NCI-H1694 treated with DMSO at 0.1 percent for 48 hours (cell line): ENCODE results near the gene AJM1.
A peak's percentile ranks its signal among the peaks of the same experiment; 100 is the strongest.

Experiments used
- DNase-seq: peaks from one replicate; lab custom pipeline; 2025; lab: John Stamatoyannopoulos, UW

Gene AJM1

GRCh38 chr9:136845465-136846260 is 3.4 kb downstream of the AJM1 start:
- DNase-seq = no peak

GRCh38 chr9:136846376-136847087 is 4.3 kb downstream of the AJM1 start:
- no peak for DNase-seq

- peak; percentile 3 for DNase-seq
These were observed 5.0 kb downstream of the AJM1 start for GRCh38 chr9:136847088-136847825.

DNA sequence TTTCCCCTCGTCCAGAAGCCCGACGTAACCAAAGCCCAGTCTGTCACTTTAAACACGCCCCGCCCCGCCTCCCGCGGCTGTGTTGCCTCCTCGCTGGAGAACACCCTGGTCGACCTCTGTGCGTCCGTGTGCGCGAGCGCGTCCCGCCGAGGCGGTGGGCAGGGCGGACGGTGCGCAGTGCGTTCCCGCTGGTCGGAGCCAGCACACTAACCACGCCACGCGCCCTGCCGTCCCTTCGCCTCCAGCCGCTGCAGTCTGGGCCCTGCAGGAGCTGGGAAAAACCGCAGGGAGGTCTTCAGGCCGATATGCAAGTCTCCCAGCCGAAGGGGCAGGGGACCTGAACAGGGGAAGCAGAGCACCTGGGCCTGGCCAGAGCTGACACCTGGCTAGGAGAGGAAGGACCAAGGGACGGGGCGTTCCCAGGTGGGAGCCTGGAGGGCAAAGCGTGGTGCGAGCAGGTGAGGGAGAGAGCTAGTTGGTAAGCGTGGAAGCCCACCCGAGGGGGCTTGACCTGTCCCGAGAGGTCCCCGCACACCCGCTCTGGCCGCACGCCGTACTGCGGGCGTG is 5.6 kb downstream of the AJM1 start:
- no peak for DNase-seq

GRCh38 chr9:136848393-136849037 is 6.2 kb downstream of the AJM1 start:
- DNase-seq = no peak

GRCh38 chr9:136849038-136849959 is 7.0 kb downstream of the AJM1 start, which contains the start of gene PHPT1:
PHPT1 (plus strand) TSS chr9:136849409; CDS start chr9:136849431, 22 bp downstream.
- peak; percentile 96 for DNase-seq

- DNase-seq = no peak
These were observed 7.9 kb downstream of the AJM1 start for GRCh38 chr9:136849960-136850865.

DNA sequence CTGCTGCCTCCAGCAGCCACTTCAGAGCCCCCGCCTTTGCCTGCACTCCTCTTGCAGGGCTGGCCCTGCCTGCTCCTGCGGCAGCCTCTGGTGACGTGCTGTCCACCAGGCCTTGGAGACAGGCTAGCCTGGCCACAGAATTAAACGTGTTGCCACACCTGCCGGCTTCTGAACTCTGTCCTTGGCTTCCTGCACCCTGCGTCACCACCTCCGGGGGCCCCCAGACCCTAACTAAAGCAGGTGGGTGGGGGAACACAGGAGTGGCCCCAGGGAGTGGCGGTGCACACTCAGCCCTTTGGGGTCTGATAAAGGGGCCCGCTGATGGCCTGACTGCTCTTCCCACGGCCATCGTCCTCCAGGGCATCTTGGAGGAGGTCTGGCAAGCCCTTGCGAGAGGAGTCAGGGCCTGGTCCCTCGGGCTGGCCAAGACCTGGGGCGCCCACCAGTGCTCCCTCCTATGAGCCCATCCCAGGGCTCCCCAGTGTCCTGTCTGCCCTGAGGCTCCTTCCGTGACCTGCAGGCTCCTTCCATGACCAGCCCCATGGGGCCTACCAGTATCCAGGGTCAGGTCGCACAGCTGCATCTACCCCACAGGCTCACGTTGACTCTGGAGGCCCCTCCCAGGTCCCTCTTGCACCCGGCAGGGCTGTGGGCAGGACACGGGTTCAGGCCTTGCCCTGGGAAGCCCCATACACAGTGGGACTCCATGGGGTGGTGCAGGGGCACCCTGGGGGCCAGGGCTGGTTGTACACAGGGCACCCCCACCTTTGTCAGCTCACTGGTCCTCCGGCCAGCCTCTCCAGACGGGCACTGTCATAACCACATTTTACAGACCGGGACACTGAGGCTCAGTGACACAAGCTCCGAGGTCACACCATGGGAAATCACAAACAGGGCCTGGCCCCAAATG is 8.8 kb downstream of the AJM1 start:
- DNase-seq = no peak

DNA sequence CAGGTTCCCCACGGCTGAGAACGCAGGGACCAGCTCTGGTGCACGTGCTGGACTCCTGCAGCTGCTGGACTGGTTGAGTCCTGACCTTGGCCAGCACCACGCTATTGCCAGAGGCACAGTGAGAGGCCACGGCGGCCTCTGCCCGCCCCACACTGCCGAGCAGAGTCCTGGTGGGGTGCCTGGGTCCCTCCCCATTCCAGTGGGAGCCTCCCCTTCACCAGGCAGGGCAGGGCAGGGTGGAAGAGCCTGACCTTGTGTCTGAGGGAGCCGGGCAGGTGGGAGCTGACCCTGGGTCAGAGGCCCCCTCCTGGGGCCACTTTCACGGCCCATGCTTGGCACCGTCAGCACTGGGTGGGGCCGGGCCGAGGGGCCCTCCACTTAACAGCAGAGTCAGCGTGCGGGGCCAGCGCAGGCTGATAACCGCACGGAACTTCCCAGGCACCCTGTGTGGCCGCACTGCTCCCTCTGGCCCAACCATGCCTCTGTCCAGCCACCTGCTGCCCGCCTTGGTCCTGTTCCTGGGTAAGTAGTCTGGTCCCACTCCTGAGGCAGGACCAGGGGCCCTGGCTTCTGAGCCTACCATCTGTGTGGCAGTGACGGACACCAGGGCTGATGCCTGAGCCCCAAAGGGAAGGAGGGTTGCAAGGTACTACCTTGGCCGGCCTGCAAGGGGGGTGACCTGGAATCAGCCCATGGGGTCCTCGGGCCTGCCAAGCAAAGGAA is 9.8 kb downstream of the AJM1 start, which contains the start of gene MAMDC4:
Gene MAMDC4 (plus strand): TSS at position 406 of the 723 bp plus-strand sequence. CDS start 71 bp downstream, at position 477.
- no peak for DNase-seq

DNA sequence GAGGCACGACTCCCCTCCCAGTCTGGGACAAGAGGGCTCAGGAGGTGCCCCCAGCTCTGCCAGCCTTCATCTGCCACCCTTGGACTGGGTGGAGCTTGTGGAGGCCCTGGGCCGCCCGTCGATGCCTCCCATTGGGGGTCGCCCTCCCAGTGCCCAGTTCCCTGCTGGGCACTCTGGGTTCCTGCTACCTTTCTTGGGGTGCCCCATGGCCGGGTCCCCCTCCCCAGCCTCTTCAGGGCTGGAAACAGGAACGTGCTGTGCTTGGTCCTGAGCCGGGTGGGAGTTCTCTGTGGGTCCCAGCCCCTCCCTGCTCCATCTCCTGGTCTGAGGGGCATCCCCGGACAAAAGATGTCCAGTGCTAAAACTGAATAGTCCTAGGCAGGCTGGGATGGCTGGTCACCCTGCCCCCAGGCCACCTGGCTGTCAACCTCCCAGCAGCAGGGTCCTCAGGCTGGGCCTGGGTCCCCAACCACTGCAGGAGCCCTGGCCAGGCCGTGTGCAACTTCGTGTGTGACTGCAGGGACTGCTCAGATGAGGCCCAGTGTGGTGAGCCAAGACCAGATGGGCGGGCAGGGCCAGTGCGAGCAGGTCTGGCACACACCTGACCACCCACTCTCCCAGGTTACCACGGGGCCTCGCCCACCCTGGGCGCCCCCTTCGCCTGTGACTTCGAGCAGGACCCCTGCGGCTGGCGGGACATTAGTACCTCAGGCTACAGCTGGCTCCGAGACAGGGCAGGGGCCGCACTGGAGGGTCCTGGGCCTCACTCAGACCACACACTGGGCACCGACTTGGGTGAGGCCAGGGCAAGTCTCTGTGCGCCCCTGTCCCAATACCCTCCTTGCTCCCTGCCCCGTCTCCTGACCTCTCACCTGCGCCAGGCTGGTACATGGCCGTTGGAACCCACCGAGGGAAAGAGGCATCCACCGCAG is 10.7 kb downstream of the AJM1 start:
- DNase-seq = no peak

GRCh38 chr9:136853596-136854112 is 11.4 kb downstream of the AJM1 start:
- no peak for DNase-seq

DNA sequence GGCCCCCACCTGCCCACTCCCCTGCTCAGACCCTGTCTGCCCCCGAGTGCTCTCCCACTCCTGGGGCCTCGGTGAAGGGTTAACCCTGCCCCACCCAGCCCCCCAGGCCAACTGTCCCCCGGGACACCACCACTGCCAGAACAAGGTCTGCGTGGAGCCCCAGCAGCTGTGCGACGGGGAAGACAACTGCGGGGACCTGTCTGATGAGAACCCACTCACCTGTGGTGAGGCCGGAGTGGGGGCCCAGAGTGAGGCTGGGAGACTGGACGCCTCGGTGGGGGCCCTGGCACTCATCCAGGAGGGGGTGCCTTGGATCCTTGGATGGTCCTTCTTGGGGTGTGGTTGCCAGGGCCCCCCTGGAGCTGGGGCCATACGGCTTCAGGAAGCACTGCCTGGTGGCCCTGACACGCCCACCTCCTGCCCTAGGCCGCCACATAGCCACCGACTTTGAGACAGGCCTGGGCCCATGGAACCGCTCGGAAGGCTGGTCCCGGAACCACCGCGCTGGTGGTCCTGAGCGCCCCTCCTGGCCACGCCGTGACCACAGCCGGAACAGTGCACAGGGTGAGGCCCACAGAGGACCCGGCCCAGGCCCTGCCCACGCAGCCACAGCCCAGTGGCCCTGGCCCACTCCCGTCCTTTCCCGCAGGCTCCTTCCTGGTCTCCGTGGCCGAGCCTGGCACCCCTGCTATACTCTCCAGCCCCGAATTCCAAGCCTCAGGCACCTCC is 12.0 kb downstream of the AJM1 start:
- DNase-seq = no peak

DNA sequence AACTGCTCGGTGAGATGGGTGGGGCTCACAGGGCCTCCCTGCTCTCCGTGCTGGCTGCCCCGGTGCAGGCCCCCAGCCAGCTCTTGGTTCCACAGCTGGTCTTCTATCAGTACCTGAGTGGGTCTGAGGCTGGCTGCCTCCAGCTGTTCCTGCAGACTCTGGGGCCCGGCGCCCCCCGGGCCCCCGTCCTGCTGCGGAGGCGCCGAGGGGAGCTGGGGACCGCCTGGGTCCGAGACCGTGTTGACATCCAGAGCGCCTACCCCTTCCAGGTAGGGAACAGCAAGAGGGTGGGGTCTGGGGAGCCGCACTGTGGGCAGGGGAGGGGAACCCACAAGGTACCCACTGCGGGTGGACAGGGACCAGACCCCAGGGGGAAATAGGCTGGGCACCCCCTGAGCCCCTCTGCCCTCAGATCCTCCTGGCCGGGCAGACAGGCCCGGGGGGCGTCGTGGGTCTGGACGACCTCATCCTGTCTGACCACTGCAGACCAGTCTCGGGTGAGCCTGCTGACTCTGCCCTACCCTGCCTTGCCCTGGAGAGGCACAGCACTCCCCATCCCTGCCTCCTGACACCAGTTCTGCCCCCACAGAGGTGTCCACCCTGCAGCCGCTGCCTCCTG is 12.7 kb downstream of the AJM1 start:
- DNase-seq = no peak

DNA sequence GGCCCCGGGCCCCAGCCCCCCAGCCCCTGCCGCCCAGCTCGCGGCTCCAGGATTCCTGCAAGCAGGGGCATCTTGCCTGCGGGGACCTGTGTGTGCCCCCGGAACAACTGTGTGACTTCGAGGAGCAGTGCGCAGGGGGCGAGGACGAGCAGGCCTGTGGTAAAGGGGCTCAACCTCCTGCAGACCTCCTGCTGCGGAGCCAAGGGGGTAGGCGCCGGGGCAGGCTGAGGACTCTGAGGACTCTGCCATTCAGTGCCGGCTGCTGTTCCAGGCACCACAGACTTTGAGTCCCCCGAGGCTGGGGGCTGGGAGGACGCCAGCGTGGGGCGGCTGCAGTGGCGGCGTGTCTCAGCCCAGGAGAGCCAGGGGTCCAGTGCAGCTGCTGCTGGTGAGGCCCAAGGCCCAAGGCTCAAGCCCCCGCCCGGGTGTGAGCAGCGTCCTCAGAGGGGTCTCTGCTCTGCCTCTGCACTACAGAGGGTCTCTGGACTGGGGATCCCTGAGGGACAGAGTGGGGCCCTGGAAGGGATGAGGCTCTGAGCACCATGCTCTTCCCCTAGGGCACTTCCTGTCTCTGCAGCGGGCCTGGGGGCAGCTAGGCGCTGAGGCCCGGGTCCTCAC is 13.3 kb downstream of the AJM1 start:
- DNase-seq = no peak

DNA sequence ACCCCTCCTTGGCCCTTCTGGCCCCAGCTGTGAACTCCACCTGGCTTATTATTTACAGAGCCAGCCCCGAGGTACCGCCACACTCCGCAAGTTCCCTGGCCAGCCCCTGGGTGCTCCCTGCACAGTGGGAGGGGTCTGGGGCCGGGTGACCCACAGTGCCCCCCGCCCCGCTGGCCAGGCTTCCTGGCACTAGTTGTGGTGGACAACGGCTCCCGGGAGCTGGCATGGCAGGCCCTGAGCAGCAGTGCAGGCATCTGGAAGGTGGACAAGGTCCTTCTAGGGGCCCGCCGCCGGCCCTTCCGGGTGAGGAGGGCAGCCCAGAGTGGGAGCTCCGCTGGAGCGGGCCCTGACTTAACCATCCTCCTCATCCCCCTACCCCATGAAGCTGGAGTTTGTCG is 13.8 kb downstream of the AJM1 start:
- no peak for DNase-seq
